LNCaP clone FGC (cell line): ENCODE results near the gene PLSCR3.

Experiments
- DNase-seq: peaks from one replicate; pipeline ENCODE4 v3.0.0-alpha.2; 2011; ENCODE audit warnings: low read depth
- H3K4me3 ChIP-seq: 2 replicates; pipeline ENCODE4 v1.5.1; 2011; ENCODE audit warnings: mild to moderate bottlenecking, low read depth, low read length, control low read depth
- CTCF ChIP-seq: IDR thresholded peaks from 2 replicates; pipeline ENCODE4 v1.5.1; 2012; ENCODE audit warnings: mild to moderate bottlenecking; ENCODE audit not compliant: control insufficient read depth, insufficient read depth; ENCODE audit errors: extremely low read depth

PLSCR3 gene

GRCh38 chr17:7435676-7436555, 41.6 kb upstream of the PLSCR3 start:
- peak overlapping the region; percentile 60 for H3K4me3 ChIP-seq
- no peak for DNase-seq

GRCh38 chr17:7432296-7432695, 38.0 kb upstream of the PLSCR3 start:
- no peak for TF ChIP-seq CTCF
- no peak for DNase-seq
- H3K4me3 ChIP-seq = no peak overlapping the region

More at GRCh38 chr17:7435676-7436555, 41.6 kb upstream of the PLSCR3 start:
- no peak for TF ChIP-seq CTCF

- TF ChIP-seq CTCF = no peak
These were observed 36.9 kb upstream of the PLSCR3 start for GRCh38 chr17:7431231-7431630.

GRCh38 chr17:7429722-7430121, 35.4 kb upstream of the PLSCR3 start:
- no peak overlapping the region for H3K4me3 ChIP-seq
- no peak for TF ChIP-seq CTCF
- no peak for DNase-seq

More at GRCh38 chr17:7431231-7431630, 36.9 kb upstream of the PLSCR3 start:
- DNase-seq = no peak
- no peak overlapping the region for H3K4me3 ChIP-seq

GRCh38 chr17:7428557-7428956, 34.2 kb upstream of the PLSCR3 start, which contains the start of gene SPEM3:
SPEM3 (plus strand) TSS chr17:7428857; CDS start chr17:7428903, 46 bp downstream.
- no peak for DNase-seq
- no peak for TF ChIP-seq CTCF
- no peak within 1 kb of the TSS for H3K4me3 ChIP-seq

- TF ChIP-seq CTCF = no peak
- no peak overlapping the region for H3K4me3 ChIP-seq
- DNase-seq = no peak
These were observed 33.2 kb upstream of the PLSCR3 start for GRCh38 chr17:7427549-7427948.
